Lower leg skin (tissue), 3 donors: ENCODE data around the gene GNG10.

Experiments used
- POLR2A ChIP-seq, 2 donors: fragments of 450-650 bp; IDR thresholded peaks; one replicate each; pipeline ENCODE4 v1.6.1; 2016 to 2017; ENCODE audit warnings: antibody characterized with exemption in 2 of 2, mild to moderate bottlenecking in 1 of 2, moderate library complexity in 1 of 2
- TF ChIP-seq, protein P1 (sequence below), 3 donors: fragments of 450-650 bp; IDR thresholded peaks; one replicate each; pipeline ENCODE4 v1.5.1; 2016; ENCODE audit warnings: antibody characterized with exemption in 3 of 3, mild to moderate bottlenecking in 3 of 3, moderate library complexity in 2 of 3

GRCh38 chr9:111613436-111614040 lies 47.9 kb upstream of the GNG10 start:
- TF ChIP-seq, protein P1, sequence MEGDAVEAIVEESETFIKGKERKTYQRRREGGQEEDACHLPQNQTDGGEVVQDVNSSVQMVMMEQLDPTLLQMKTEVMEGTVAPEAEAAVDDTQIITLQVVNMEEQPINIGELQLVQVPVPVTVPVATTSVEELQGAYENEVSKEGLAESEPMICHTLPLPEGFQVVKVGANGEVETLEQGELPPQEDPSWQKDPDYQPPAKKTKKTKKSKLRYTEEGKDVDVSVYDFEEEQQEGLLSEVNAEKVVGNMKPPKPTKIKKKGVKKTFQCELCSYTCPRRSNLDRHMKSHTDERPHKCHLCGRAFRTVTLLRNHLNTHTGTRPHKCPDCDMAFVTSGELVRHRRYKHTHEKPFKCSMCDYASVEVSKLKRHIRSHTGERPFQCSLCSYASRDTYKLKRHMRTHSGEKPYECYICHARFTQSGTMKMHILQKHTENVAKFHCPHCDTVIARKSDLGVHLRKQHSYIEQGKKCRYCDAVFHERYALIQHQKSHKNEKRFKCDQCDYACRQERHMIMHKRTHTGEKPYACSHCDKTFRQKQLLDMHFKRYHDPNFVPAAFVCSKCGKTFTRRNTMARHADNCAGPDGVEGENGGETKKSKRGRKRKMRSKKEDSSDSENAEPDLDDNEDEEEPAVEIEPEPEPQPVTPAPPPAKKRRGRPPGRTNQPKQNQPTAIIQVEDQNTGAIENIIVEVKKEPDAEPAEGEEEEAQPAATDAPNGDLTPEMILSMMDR (IDR thresholded peaks at IDR 0.05): no peak
- no peak for TF ChIP-seq POLR2A (IDR thresholded peaks at IDR 0.05)
